Epithelial cell of proximal tubule (primary cell): Measurements from ENCODE around the gene GDF10. TPM values are rescaled to one million over a fixed set of nuclear protein-coding genes. Genes with fewer than 3 reads are reported as not detected.
A peak's percentile ranks its signal among the peaks of the same experiment; 100 is the strongest.

ENCODE experiments used
- DNase-seq: peaks from one replicate; pipeline ENCODE4 v3.0.0-alpha.2; 2011; ENCODE audit warnings: low read depth
- H3K4me3 ChIP-seq: 2 replicates; pipeline ENCODE4 v1.5.1; 2011; ENCODE audit warnings: low read depth, mild to moderate bottlenecking, low read length
- total RNA-seq: library from RNA; depleted of rRNA; stranded (reverse); fragments of >200 nt; gene quantifications from 2 replicates; pipeline ENCODE4 v1.2.3, GENCODE V29; 2015
- TF ChIP-seq, protein P1 (sequence below): conservative IDR thresholded peaks from 2 replicates; pipeline ENCODE4 v1.5.1; 2012; ENCODE audit warnings: low read depth, mild to moderate bottlenecking, low read length

Gene GDF10
- total RNA-seq, 1 donor from 2014 or later, result not detected

DNA sequence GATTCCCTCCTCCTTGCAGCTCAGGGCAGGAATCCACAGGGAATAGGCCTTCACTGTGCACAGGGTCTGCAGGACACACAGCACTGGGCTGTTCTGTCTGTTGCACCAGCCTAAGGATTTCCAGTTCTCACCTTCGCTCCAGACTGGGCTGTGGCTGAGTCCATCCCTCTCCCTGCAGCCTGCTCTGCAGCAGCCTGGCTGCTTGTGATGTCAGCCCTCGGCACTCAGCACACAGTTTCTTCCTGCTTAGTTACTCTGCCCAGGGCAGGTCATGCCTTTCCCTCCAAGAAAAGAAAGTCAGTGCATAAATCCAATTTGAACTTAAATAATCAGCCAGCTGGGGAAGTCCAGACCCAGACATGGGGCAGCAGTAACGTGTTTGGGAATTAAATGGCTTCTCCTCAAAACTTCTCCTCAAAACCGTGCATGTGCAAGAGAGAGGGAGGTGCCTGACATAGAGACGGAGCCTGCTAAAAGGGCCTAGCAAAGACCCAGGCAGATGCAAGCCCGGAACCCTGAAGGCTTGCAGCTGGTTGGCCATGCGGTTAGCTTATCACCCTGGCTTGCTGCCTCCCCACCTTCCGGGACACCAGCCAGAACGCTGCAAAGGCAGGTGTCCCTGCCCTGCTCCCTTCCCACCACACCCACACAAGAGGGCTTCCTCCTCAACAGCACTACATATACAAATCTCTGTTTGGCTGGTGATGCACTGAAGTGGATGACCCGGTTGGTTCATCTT lies 11.4 kb downstream of the GDF10 start:
- no peak overlapping the region for H3K4me3 ChIP-seq
- TF ChIP-seq, protein P1, sequence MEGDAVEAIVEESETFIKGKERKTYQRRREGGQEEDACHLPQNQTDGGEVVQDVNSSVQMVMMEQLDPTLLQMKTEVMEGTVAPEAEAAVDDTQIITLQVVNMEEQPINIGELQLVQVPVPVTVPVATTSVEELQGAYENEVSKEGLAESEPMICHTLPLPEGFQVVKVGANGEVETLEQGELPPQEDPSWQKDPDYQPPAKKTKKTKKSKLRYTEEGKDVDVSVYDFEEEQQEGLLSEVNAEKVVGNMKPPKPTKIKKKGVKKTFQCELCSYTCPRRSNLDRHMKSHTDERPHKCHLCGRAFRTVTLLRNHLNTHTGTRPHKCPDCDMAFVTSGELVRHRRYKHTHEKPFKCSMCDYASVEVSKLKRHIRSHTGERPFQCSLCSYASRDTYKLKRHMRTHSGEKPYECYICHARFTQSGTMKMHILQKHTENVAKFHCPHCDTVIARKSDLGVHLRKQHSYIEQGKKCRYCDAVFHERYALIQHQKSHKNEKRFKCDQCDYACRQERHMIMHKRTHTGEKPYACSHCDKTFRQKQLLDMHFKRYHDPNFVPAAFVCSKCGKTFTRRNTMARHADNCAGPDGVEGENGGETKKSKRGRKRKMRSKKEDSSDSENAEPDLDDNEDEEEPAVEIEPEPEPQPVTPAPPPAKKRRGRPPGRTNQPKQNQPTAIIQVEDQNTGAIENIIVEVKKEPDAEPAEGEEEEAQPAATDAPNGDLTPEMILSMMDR, result no peak
- DNase-seq, result no peak

- DNase-seq, result no peak
- TF ChIP-seq, protein P1, result peak; percentile 86
- H3K4me3 ChIP-seq, result no peak overlapping the region
Observed at GRCh38 chr10:47311932-47312662, 12.1 kb downstream of the GDF10 start.

DNA sequence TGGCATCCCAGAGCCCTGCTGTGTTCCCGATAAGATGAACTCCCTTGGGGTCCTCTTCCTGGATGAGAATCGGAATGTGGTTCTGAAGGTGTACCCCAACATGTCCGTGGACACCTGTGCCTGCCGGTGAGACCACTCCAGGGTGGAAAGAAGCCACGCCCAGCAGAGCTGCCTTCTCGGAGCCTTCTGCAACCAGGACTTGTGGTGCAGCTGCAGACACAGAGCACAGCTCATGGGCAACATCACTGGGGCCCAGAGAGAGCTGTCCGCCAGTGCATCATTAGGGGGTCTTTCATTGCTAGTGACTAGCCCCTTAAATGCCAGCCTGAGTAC lies 12.6 kb downstream of the GDF10 start:
- DNase-seq, result no peak
- no peak overlapping the region for H3K4me3 ChIP-seq
- TF ChIP-seq, protein P1, result no peak

GRCh38 chr10:47314416-47314970 lies 14.5 kb downstream of the GDF10 start:
- DNase-seq, result no peak
- H3K4me3 ChIP-seq, result no peak overlapping the region
- TF ChIP-seq, protein P1, result no peak

GRCh38 chr10:47315421-47315820 lies 15.4 kb downstream of the GDF10 start:
- TF ChIP-seq, protein P1, result no peak
- DNase-seq, result no peak
- H3K4me3 ChIP-seq, result no peak overlapping the region

DNA sequence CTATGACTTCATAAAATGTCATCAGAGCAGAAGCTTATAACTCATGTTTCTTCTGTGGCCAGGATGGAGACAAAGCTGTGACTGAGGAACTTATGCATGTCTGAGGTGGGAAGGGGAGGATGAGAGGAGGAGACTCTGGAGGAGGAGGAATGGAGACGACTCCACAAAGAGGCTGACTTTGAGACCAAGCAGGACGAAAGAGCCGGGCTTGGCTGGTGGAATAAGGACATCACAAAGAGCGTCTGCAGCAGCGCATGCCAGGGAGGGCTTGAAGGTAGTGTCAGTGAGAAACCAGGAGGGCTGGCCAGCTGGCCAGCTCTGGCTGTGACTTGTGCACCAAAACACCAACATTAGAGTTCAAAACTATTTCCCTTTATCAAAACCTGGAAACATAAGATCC lies 16.1 kb downstream of the GDF10 start:
- TF ChIP-seq, protein P1, result no peak
- no peak overlapping the region for H3K4me3 ChIP-seq
- DNase-seq, result no peak

GRCh38 chr10:47317251-47317650 lies 17.3 kb downstream of the GDF10 start:
- no peak for DNase-seq
- TF ChIP-seq, protein P1, result no peak
- H3K4me3 ChIP-seq, result no peak overlapping the region
